HG03280 (cell line): Measurements from ENCODE around the gene ID3.

Source experiments
- ATAC-seq: cut with Tn5 transposase; IDR thresholded peaks from one replicate; pipeline ENCODE4 v1.9.1; 2021; ENCODE audit warnings: mild to moderate bottlenecking, moderate library complexity; ENCODE audit not compliant: unreplicated experiment

ID3 gene

GRCh38 chr1:23566304-23566703, 7.0 kb upstream of the ID3 start:
- no peak for ATAC-seq

- no peak for ATAC-seq
Measured at GRCh38 chr1:23565776-23566175, 6.5 kb upstream of the ID3 start.

GRCh38 chr1:23564529-23565122, 5.3 kb upstream of the ID3 start:
- no peak for ATAC-seq

GRCh38 chr1:23563755-23564374, 4.6 kb upstream of the ID3 start:
- no peak for ATAC-seq

GRCh38 chr1:23563003-23563402, 3.7 kb upstream of the ID3 start:
- no peak for ATAC-seq

GRCh38 chr1:23562137-23562876, 3.0 kb upstream of the ID3 start:
- no peak for ATAC-seq

GRCh38 chr1:23561813-23562100, 2.5 kb upstream of the ID3 start:
- ATAC-seq, result no peak

GRCh38 chr1:23561076-23561812, 1.9 kb upstream of the ID3 start:
- no peak for ATAC-seq

GRCh38 chr1:23559985-23560741, 862 bp upstream of the ID3 start:
- no peak for ATAC-seq

- no peak for ATAC-seq
Measured at GRCh38 chr1:23558872-23559135, 497 bp downstream of the ID3 start.

GRCh38 chr1:23558140-23558871, 995 bp downstream of the ID3 start:
- no peak for ATAC-seq

GRCh38 chr1:23557471-23558124, 1.7 kb downstream of the ID3 start:
- ATAC-seq, result no peak

- ATAC-seq, result no peak
Measured at GRCh38 chr1:23556635-23557470, 2.4 kb downstream of the ID3 start.

GRCh38 chr1:23555986-23556634, 3.2 kb downstream of the ID3 start:
- no peak for ATAC-seq

GRCh38 chr1:23555270-23555985, 3.9 kb downstream of the ID3 start:
- ATAC-seq, result no peak

GRCh38 chr1:23554481-23555269, 4.6 kb downstream of the ID3 start:
- peak; percentile 52 for ATAC-seq

GRCh38 chr1:23554127-23554480, 5.2 kb downstream of the ID3 start:
- no peak for ATAC-seq
